AG10803 (cell line): ENCODE results near the gene SST.
"Not testable (repeated sequence)": the region's sequence is repeated elsewhere in the genome, so short reads cannot be mapped to it uniquely, and the experiment has no call there.

Source experiments
- DNase-seq: peaks from one replicate; pipeline ENCODE4 v3.0.0; 2010; ENCODE audit warnings: low read depth
- H3K4me3 ChIP-seq: 2 replicates; pipeline ENCODE4 v1.5.1; 2011; ENCODE audit warnings: mild to moderate bottlenecking, low read length, control low read depth
- CTCF ChIP-seq: conservative IDR thresholded peaks from 2 replicates; pipeline ENCODE4 v1.5.1; 2011; ENCODE audit warnings: mild to moderate bottlenecking, low read length, control low read depth, inconsistent platforms

Gene SST

GRCh38 chr3:187646906-187647660 lies 23.1 kb downstream of the SST start:
- no peak overlapping the region for H3K4me3 ChIP-seq
- no peak for TF ChIP-seq CTCF
- DNase-seq, result no peak

- DNase-seq, result not testable (repeated sequence)
These were observed 24.8 kb downstream of the SST start for GRCh38 chr3:187645379-187645778.

GRCh38 chr3:187642861-187643260 lies 27.3 kb downstream of the SST start:
- no peak overlapping the region for H3K4me3 ChIP-seq
- DNase-seq, result no peak
- no peak for TF ChIP-seq CTCF

More at GRCh38 chr3:187645379-187645778, 24.8 kb downstream of the SST start:
- not testable (repeated sequence) for H3K4me3 ChIP-seq

- DNase-seq, result no peak
- TF ChIP-seq CTCF, result no peak
- H3K4me3 ChIP-seq, result no peak overlapping the region
These were observed 28.7 kb downstream of the SST start for GRCh38 chr3:187641320-187642016.

GRCh38 chr3:187640569-187641059 lies 29.6 kb downstream of the SST start:
- peak; percentile 32 for DNase-seq
- TF ChIP-seq CTCF, result no peak
- no peak overlapping the region for H3K4me3 ChIP-seq

- DNase-seq, result no peak
- no peak for TF ChIP-seq CTCF
- no peak overlapping the region for H3K4me3 ChIP-seq
These were observed 30.1 kb downstream of the SST start for GRCh38 chr3:187639927-187640568.

GRCh38 chr3:187636528-187636927 lies 33.7 kb downstream of the SST start:
- H3K4me3 ChIP-seq, result no peak overlapping the region
- DNase-seq, result no peak
- TF ChIP-seq CTCF, result no peak
